Central memory CD8-positive, alpha-beta T cell (primary cell): ENCODE data around the gene A3GALT2.
"Not testable (repeated sequence)": the region's sequence is repeated elsewhere in the genome, so short reads cannot be mapped to it uniquely, and the experiment has no call there.

ENCODE experiments used
- ATAC-seq: fragments of 150-1000 bp; cut with Tn5 transposase; replicated peaks from 2 replicates; pipeline ENCODE4 v1.10.0; 2022; ENCODE audit warnings: mild to moderate bottlenecking, moderate FRiP score, moderate number of reproducible peaks; ENCODE audit not compliant: poor library complexity, severe bottlenecking; ENCODE audit errors: extremely low read depth
- DNase-seq, 2 donors: peaks; one replicate each; pipeline ENCODE4 v3.0.0; 2021; ENCODE audit warnings: low spot score in 2 of 2
- H3K27ac Mint-ChIP-seq: one replicate; pipeline ENCODE4 v1.8.0; 2022; ENCODE audit warnings: low read depth, mild to moderate bottlenecking, moderate library complexity, mixed read lengths
- H3K27me3 Mint-ChIP-seq: one replicate; pipeline ENCODE4 v1.8.0; 2022; ENCODE audit warnings: mixed read lengths
- H3K36me3 Mint-ChIP-seq: one replicate; pipeline ENCODE4 v1.8.0; 2022; ENCODE audit warnings: mild to moderate bottlenecking, moderate library complexity, mixed read lengths; ENCODE audit not compliant: insufficient read depth
- H3K4me1 Mint-ChIP-seq: one replicate; pipeline ENCODE4 v1.8.0; 2022; ENCODE audit warnings: mixed read lengths
- H3K4me3 Mint-ChIP-seq: one replicate; pipeline ENCODE4 v1.8.0; 2022; ENCODE audit warnings: mild to moderate bottlenecking, moderate library complexity, mixed read lengths
- H3K9me3 Mint-ChIP-seq: one replicate; pipeline ENCODE4 v1.8.0; 2022; ENCODE audit warnings: mixed read lengths

A3GALT2 gene

DNA sequence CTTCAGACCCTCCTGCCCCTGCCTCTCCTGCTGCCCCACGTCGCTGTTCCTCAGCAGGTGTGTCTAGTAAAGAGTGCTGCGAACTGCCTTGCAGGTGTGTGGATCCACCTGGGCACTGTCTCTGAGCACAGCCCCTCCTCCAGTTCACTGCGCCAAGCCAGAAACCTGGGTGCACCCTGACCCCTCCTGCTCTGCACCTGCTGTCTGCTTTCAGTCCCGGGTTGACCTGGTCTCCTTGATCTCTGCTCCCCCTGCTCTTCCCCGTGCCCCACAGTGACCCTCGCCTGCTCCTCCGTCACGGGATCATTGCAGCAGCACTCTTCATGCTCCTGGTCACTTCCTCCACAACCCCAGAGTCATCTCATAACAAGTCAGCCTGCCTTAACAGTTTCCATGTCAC, 6.5 kb downstream of the A3GALT2 start:
- DNase-seq = no peak
- ATAC-seq = no peak
- H3K4me3 Mint-ChIP-seq = no peak overlapping the region
- no peaks in the 10 kb centered on the region for H3K36me3 Mint-ChIP-seq
- peaks cover 9% of the 10 kb centered on the region for H3K27me3 Mint-ChIP-seq
- H3K27ac Mint-ChIP-seq = no peak overlapping the region
- H3K9me3 Mint-ChIP-seq = no peaks in the 10 kb centered on the region
- H3K4me1 Mint-ChIP-seq = no peaks in the 10 kb centered on the region

DNA sequence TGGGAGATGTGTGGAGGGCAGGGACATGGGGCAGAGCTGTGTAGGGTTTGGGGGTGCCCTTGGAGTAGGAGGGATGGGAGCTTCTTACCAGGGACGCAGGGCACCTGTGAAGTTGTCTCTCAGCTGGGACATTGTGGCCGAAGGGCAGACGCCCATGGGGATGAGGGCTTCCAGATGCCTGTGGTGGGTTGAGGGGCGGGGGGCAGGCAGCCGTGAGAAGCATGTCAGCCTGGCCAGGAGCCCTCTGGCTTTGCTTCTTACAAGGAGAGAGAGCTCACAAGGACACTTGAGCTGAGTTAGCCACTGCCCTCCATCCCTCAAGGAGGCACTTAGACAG, 8.5 kb downstream of the A3GALT2 start:
- Mint-ChIP-seq H3K36me3 (no peaks in the 10 kb centered on the region), H3K27ac (no peak overlapping the region), H3K4me1 (no peaks in the 10 kb centered on the region), H3K9me3 (no peaks in the 10 kb centered on the region), H3K27me3 (peaks cover 9% of the 10 kb centered on the region), H3K4me3 (no peak overlapping the region)
- ATAC-seq = no peak
- no peak for DNase-seq

DNA sequence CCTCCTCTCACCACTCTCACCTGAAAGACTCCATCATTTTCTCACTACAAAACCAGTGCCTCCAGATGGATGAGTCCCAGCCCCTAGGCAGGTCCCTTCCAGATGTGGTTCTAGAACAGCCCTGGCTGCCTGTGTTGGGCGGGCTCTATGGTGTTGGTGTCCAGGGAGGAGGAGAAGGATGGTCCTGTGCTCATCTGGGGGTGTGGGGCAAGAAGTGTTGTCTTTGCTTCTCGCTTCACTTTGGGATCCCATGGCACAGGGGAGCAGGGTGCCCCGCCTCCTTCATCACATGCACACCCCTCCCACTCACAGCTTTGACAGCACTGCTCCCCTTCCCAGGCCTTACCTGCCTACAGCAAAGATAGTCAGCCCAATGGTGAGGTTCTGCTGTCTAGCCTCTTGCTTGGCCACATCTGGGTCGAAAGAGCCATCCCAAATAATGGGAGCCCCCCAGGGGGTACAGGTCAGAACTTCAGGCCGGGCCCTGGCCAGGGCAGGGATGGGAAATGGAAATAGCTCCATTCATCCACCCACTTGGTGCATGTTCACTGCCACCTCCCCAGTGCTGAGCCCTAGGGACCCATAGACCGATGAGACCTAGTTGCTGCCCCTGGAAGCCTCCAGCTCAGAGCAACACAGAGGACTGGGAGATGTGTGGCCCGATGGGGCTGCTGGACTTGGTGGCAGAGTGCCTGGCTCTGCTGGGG, 9.0 kb downstream of the A3GALT2 start:
- ATAC-seq = no peak
- no peak for DNase-seq
- Mint-ChIP-seq H3K27me3 (peaks cover 9% of the 10 kb centered on the region), H3K36me3 (no peaks in the 10 kb centered on the region), H3K4me3 (no peak overlapping the region), H3K4me1 (no peaks in the 10 kb centered on the region), H3K9me3 (no peaks in the 10 kb centered on the region), H3K27ac (no peak overlapping the region)

DNA sequence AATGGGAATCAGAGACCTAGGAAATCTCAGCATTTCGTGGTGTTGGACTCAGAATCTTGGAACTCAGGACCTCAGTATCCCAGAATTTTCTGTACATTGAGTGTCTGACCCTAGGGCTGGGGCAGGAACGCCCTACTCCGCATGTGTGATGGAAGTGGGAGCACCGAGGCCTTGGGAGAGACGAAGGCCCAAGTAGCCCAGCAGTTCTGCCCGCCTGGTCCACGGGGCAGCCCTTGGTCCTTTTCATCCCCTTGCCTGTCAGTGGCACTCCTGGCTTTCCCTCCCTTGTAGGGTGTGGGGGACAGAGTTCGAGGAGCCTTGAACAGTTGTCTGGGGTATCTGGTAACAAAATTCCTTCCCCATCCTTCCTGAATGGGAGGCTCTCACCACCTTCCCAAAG, 10.2 kb downstream of the A3GALT2 start:
- Mint-ChIP-seq H3K4me3 (no peak overlapping the region), H3K36me3 (no peaks in the 10 kb centered on the region), H3K27me3 (peaks cover 9% of the 10 kb centered on the region), H3K9me3 (no peaks in the 10 kb centered on the region), H3K27ac (no peak overlapping the region), H3K4me1 (no peaks in the 10 kb centered on the region)
- DNase-seq (no peak), ATAC-seq (no peak)

DNA sequence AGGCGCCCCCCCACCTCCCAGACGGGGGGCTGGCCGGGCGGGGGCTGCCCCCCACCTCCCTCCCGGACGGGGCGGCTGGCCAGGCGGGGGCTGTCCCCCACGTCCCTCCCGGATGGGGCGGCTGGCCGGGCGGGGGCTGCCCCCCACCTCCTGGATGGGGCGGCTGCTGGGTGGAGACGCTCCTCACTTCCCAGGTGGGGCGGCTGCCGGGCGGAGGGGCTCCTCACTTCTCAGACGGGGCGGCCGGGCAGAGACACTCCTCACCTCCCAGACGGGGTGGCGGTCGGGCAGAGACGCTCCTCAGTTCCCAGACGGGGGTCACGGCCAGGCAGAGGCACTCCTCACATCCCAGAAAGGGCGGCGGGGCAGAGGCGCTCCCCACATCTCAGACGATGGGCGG, 11.5 kb downstream of the A3GALT2 start:
- not testable (repeated sequence) for H3K4me1 Mint-ChIP-seq, H3K36me3 Mint-ChIP-seq, DNase-seq, H3K27me3 Mint-ChIP-seq, H3K27ac Mint-ChIP-seq, ATAC-seq, H3K4me3 Mint-ChIP-seq, H3K9me3 Mint-ChIP-seq

DNA sequence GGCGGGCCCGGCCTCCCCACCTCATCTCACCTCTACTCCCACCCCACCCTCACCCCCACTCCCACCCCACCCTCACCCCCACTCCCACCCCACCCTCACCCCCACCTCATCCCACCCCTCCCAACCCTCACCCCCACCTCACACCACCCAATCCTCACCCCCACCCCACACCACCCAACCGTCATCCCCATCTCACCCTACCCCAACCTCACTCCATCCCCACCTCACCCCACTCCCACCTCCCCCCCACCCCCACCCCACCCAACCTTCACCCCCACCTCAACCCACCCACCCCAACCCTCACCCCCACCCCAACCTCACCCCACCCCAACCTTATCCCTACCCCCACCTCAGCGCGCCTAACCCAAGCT, 13.4 kb downstream of the A3GALT2 start:
- H3K9me3 Mint-ChIP-seq = no peaks in the 10 kb centered on the region
- no peak overlapping the region for H3K4me3 Mint-ChIP-seq
- DNase-seq (no peak), ATAC-seq (no peak)
- peaks cover 10% of the 10 kb centered on the region for H3K4me1 Mint-ChIP-seq
- H3K36me3 Mint-ChIP-seq = no peaks in the 10 kb centered on the region
- no peak overlapping the region for H3K27ac Mint-ChIP-seq
- no peaks in the 10 kb centered on the region for H3K27me3 Mint-ChIP-seq

DNA sequence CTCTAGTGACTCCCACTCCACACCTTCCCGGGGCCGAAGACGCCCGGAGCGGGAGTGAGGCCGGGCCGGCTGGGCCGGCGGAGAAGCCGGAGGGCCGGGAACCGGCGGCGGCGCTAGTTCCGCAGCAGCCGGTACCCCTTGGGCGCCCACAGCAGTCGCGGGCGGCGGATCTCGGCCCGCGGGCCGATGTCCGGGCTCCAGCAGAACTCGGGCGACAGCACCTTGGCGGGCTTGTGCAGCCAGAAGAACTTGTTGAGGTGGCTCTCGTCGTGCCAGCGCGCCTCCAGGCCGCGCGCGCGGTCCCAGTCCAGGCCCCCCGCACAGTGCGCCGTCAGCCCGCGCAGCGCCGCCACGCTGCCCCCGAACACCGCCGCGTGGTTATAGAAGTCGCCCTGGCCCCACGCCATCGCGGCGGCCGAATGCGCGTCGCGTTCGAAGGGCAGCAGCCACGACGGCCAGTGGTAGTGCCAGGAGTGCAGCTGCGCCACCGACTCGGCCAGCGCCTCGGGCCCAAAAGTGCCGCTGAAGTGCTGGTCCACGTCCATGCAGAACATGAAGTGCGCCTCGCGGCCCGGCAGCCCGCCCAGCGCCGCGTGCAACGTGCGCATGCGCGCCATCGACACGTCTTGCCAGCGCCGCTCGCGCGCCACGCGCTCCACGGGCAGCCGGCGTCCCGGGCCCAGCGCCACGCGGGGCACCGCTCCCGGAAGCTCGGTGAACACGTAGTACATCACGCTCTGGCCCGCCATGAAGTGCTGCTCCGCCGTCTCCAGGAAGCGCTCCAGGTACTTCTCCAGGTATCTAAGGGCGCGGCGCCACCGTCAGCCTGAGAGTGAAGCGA, 14.0 kb downstream of the A3GALT2 start:
- Mint-ChIP-seq H3K27ac (no peak overlapping the region), H3K27me3 (no peaks in the 10 kb centered on the region), H3K36me3 (no peaks in the 10 kb centered on the region), H3K9me3 (no peaks in the 10 kb centered on the region), H3K4me3 (no peak overlapping the region), H3K4me1 (peaks cover 16% of the 10 kb centered on the region)
- ATAC-seq = no peak
- DNase-seq = no peak

DNA sequence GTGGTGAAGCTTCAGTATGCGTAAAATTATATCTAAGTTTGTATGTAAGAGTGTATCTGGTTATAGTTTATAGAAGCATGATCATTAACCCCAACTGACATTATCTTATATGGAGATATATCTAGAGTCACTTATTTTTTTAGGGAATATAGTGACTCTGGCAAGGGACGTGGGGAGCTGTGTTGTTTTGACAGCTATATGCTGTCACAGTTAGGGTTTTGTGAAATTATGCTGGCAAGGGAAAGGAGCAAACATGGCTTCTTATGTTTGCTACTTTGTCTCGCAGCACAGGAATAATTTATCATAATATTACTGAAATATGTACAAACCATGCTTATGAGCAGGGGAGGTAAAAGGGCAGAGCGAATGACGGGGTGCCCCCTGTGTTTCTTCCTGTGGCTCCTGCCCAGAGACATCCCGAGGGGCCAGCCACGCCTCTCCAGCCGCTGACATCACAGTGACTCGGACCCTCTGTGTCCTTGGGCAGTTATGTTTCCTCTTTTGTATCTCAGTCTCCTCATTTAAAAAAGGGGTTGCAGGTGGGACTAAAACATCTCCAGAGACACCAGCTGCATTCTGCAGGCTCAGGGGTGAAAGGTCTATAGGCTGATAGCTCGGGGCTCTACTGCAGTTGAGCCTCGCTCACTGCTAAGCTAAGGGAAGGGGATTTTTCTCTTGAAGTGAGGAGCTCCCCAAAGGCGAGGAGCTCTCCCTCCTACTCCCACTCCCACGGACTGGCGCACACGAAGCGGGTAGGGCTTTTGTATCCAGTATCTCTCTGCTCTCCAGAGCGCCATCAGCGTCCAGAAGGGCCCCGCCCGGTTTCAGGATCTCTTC, 14.9 kb downstream of the A3GALT2 start:
- H3K9me3 Mint-ChIP-seq = no peaks in the 10 kb centered on the region
- no peak overlapping the region for H3K4me3 Mint-ChIP-seq
- peaks cover 21% of the 10 kb centered on the region for H3K4me1 Mint-ChIP-seq
- H3K36me3 Mint-ChIP-seq = no peaks in the 10 kb centered on the region
- DNase-seq (no peak), ATAC-seq (no peak)
- no peak overlapping the region for H3K27ac Mint-ChIP-seq
- no peaks in the 10 kb centered on the region for H3K27me3 Mint-ChIP-seq

DNA sequence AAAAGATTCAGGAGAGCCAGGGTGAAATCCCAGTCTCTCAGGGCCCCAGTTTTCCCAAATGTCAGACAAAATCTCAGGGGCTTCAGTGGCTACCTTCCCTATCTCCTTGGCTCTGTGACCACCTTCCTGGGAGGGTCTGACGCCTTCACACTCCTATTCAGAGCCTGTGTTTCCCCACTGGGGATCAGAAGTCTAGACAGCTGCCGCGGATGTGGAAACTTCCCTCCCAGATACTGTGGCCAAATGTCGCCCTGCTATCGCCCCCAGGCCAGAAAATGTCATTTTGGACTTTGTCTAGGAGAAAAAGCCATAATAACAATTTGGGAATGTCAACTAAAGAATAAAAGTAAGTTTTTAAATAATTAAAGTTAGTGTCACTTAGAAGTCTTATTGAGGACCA, 15.9 kb downstream of the A3GALT2 start:
- ATAC-seq = no peak
- Mint-ChIP-seq H3K4me1 (peaks cover 21% of the 10 kb centered on the region), H3K27ac (no peak overlapping the region), H3K27me3 (no peaks in the 10 kb centered on the region), H3K36me3 (no peaks in the 10 kb centered on the region), H3K4me3 (no peak overlapping the region), H3K9me3 (no peaks in the 10 kb centered on the region)
- DNase-seq = no peak

DNA sequence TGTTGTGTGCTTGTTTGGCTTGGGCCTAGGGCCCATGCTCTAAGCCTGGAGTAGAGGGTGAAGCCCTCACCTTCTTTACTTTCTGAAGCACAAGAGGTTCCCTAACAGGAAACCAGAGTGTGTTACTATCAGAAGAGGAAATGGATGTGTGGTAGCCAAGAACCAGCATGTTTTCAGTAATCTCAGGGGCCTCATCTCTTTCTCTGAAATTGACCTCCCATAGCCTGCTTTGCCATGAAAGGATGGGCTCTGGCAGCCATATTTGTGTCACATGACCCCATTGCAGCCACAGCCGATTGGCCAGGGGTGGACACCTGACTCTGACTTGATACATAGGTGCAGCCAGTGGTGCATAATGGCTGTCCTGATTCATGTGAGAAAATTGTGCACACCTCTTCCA, 18.6 kb downstream of the A3GALT2 start:
- H3K27me3 Mint-ChIP-seq = no peaks in the 10 kb centered on the region
- H3K9me3 Mint-ChIP-seq = no peaks in the 10 kb centered on the region
- peak overlapping the region; percentile 36 for H3K27ac Mint-ChIP-seq
- ATAC-seq = peak; percentile 75
- no peak for DNase-seq
- H3K4me1 Mint-ChIP-seq = peaks cover 33% of the 10 kb centered on the region
- no peak overlapping the region for H3K4me3 Mint-ChIP-seq
- H3K36me3 Mint-ChIP-seq = peaks cover 5% of the 10 kb centered on the region

DNA sequence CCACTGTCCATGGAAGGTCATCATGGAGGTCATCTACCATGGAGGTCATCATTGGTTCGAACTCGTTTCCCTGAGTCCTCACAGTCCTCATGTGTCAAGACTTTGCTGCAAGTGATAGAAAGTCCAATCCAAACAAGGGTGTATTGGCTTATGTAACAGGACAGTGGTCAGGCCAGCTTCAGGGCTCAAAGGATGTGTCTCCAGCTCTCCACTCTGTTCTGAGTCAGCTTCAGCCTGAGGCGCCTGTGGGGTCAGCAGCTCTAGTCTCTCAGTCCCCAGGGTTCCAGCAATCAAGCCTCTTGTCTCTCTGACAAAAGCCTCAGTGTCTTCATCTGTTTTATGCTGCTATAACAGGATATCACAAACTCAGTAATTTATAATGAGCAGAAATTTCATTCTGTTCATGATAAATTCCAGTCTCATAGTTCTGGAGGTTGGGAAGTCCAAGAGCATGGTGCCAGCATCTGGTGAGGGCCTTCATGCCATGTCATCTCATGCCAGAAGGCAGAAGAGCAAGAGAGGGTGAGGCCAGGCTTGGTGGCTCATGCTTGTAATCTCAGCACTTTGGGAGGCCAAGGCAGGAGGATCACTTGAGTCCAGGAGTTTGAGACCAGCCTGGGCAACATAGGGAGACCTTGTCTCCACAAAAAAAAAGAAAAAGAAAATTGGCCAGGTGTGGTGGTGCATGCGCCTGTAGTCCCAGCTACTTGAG, 19.5 kb downstream of the A3GALT2 start:
- Mint-ChIP-seq H3K4me3 (no peak overlapping the region), H3K27ac (peak overlapping the region; percentile 84), H3K9me3 (no peaks in the 10 kb centered on the region), H3K27me3 (no peaks in the 10 kb centered on the region), H3K4me1 (peaks cover 33% of the 10 kb centered on the region), H3K36me3 (peaks cover 12% of the 10 kb centered on the region)
- ATAC-seq (no peak), DNase-seq (no peak)

DNA sequence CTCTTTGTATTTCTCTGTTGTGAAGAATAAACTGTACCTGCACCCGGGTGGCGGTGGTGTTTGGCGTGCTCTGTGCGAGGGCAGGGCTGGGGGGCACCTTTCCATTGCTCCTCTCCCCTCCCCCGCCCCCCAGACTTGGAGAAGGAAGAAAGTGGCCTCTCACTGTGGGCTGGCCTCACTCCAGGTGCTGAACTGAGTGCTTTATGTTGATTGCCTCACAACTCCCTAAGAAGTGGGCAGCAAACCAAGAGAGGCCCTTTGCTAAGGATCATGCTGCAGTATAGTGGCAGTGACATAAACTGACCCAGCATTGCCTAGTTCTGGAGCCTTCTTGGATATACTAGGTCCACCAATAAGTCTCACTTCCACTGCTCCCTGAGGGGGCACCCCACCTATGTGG, 20.2 kb downstream of the A3GALT2 start:
- peaks cover 17% of the 10 kb centered on the region for H3K36me3 Mint-ChIP-seq
- no peak overlapping the region for H3K4me3 Mint-ChIP-seq
- no peak overlapping the region for H3K27ac Mint-ChIP-seq
- H3K27me3 Mint-ChIP-seq = no peaks in the 10 kb centered on the region
- no peak for ATAC-seq
- DNase-seq = no peak
- H3K4me1 Mint-ChIP-seq = peaks cover 33% of the 10 kb centered on the region
- no peaks in the 10 kb centered on the region for H3K9me3 Mint-ChIP-seq
